Fibroblast of lung (primary cell): ENCODE data around the gene MCEE. TPM values are rescaled to one million over a fixed set of nuclear protein-coding genes. Genes with fewer than 3 reads are reported as not detected.
A peak's percentile ranks its signal among the peaks of the same experiment; 100 is the strongest.

Experiments used
- DNase-seq, 2 donors: peaks; one replicate each; pipeline versions ENCODE4 v3.0.0 to v3.0.0-alpha.2; 2010; ENCODE audit warnings: low read depth in 2 of 2
- H2AFZ ChIP-seq: 2 replicates; pipeline ENCODE4 v1.5.1; 2012; ENCODE audit warnings: low read length, control low read depth, inconsistent platforms
- H3K27ac ChIP-seq: 2 replicates; pipeline ENCODE4 v1.5.1; 2011; ENCODE audit warnings: low read length, control low read depth; ENCODE audit not compliant: insufficient read depth
- H3K27me3 ChIP-seq: 2 replicates; pipeline ENCODE4 v1.5.1; 2011; ENCODE audit warnings: mild to moderate bottlenecking, low read length; ENCODE audit not compliant: control insufficient read depth, insufficient read depth
- H3K36me3 ChIP-seq: 2 replicates; pipeline ENCODE4 v1.5.1; 2011; ENCODE audit warnings: low read length; ENCODE audit not compliant: control insufficient read depth, insufficient read depth
- H3K4me1 ChIP-seq: 2 replicates; pipeline ENCODE4 v1.5.1; 2011; ENCODE audit warnings: low read length; ENCODE audit not compliant: control insufficient read depth, insufficient read depth; ENCODE audit errors: extremely low read depth
- H3K4me2 ChIP-seq: 2 replicates; pipeline ENCODE4 v1.5.1; 2011; ENCODE audit warnings: low read length, control low read depth; ENCODE audit not compliant: insufficient read depth; ENCODE audit errors: extremely low read depth
- H3K4me3 ChIP-seq, 4 experiments: fragments of 200-600 bp in 1 of 4; sonication (generic) in 1 of 4; replicated peaks in 1 of 4; 2 replicates each; pipeline ENCODE4 v1.5.1; 2011 to 2016; ENCODE audit warnings: low read length in 4 of 4, low read depth in 3 of 4, mild to moderate bottlenecking in 3 of 4, control low read depth in 2 of 4, inconsistent platforms in 1 of 4, mixed read lengths in 1 of 4; ENCODE audit not compliant: insufficient read depth in 1 of 4; ENCODE audit errors: control extremely low read depth in 1 of 4
- H3K79me2 ChIP-seq: 2 replicates; pipeline ENCODE4 v1.5.1; 2012; ENCODE audit warnings: mild to moderate bottlenecking, low read length, inconsistent platforms; ENCODE audit not compliant: control insufficient read depth, insufficient read depth
- H3K9ac ChIP-seq: 2 replicates; pipeline ENCODE4 v1.5.1; 2011; ENCODE audit warnings: mild to moderate bottlenecking, low read length, control low read depth; ENCODE audit not compliant: insufficient read depth
- H3K9me3 ChIP-seq: 2 replicates; pipeline ENCODE4 v1.5.1; 2012; ENCODE audit warnings: low read depth, low read length; ENCODE audit not compliant: control insufficient read depth, insufficient read depth
- H4K20me1 ChIP-seq: 2 replicates; pipeline ENCODE4 v1.5.1; 2011; ENCODE audit warnings: low read length; ENCODE audit not compliant: control insufficient read depth, insufficient read depth; ENCODE audit errors: extremely low read depth
- EZH2 ChIP-seq: IDR thresholded peaks from 2 replicates; pipeline ENCODE4 v1.5.1; 2012; ENCODE audit warnings: low read length, control low read depth, mild to moderate bottlenecking; ENCODE audit errors: missing control alignments
- polyA plus RNA-seq, 2 donors: library from polyadenylated mRNA; depleted of rRNA in 1 of 2; stranded (reverse) in 1 of 2; unstranded in 1 of 2; fragments of >200 nt; gene quantifications; 2 replicates each; pipeline ENCODE4 v1.2.1, GENCODE V29; 2011 to 2012; ENCODE audit warnings: missing spikeins in 1 of 2
- total RNA-seq: library from RNA; depleted of rRNA; stranded (reverse); fragments of >200 nt; gene quantifications from 2 replicates; pipeline ENCODE4 v1.2.1, GENCODE V29; 2014
- TF ChIP-seq, protein P1 (sequence below), 2 donors: IDR thresholded peaks in 1 of 2; conservative IDR thresholded peaks in 1 of 2; 1 replicate in 1 of 2; 2 replicates in 1 of 2; pipeline ENCODE4 v1.5.1; 2011 to 2012; ENCODE audit warnings: low read length in 2 of 2, control low read depth in 1 of 2, inconsistent platforms in 1 of 2, low read depth in 1 of 2, mild to moderate bottlenecking in 1 of 2

Gene MCEE
- total and polyA plus RNA-seq, 2 donors (not counting 1 experiment from before 2014, with no cell fraction given), result 18.8 TPM

DNA sequence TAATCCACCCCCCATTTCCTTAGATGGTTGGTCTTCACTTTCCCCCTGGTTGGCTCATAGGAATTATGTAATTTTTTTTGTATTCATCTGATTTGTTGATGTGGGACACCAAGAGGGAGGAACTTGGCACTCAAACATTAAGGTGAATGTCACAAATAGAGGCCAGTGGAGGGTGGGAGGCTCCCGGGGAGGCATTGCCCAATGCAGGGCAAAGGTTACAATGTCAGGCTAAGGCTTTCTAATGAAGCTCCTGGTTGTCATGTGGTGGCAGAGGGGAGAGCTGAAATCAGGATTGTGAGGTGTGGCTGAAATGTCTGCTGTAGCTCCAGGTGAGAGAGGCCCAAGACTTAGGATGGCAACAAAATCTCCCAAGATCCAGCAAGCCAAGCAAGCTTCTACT, 43.1 kb upstream of the MCEE start:
- no peaks in the 10 kb centered on the region for H3K36me3 ChIP-seq
- peaks cover 8% of the 10 kb centered on the region for H3K27me3 ChIP-seq
- DNase-seq, result no peak
- H3K4me3 ChIP-seq, result no peak overlapping the region
- H3K4me1 ChIP-seq, result no peaks in the 10 kb centered on the region
- no peaks in the 10 kb centered on the region for H4K20me1 ChIP-seq
- H2AFZ ChIP-seq, result no peak overlapping the region
- H3K79me2 ChIP-seq, result no peaks in the 10 kb centered on the region
- no peaks in the 10 kb centered on the region for H3K9me3 ChIP-seq
- no peak overlapping the region for H3K27ac ChIP-seq
- H3K9ac ChIP-seq, result no peak overlapping the region
- no peak overlapping the region for H3K4me2 ChIP-seq
- TF ChIP-seq, protein P1, sequence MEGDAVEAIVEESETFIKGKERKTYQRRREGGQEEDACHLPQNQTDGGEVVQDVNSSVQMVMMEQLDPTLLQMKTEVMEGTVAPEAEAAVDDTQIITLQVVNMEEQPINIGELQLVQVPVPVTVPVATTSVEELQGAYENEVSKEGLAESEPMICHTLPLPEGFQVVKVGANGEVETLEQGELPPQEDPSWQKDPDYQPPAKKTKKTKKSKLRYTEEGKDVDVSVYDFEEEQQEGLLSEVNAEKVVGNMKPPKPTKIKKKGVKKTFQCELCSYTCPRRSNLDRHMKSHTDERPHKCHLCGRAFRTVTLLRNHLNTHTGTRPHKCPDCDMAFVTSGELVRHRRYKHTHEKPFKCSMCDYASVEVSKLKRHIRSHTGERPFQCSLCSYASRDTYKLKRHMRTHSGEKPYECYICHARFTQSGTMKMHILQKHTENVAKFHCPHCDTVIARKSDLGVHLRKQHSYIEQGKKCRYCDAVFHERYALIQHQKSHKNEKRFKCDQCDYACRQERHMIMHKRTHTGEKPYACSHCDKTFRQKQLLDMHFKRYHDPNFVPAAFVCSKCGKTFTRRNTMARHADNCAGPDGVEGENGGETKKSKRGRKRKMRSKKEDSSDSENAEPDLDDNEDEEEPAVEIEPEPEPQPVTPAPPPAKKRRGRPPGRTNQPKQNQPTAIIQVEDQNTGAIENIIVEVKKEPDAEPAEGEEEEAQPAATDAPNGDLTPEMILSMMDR (conservative IDR thresholded peaks at IDR 0.05 in 1 of 2, IDR thresholded peaks at IDR 0.05 in 1 of 2; ENCODE audit: low read depth in 1 of 2, low read length in 2 of 2), result no peak
- TF ChIP-seq EZH2, result no peak

DNA sequence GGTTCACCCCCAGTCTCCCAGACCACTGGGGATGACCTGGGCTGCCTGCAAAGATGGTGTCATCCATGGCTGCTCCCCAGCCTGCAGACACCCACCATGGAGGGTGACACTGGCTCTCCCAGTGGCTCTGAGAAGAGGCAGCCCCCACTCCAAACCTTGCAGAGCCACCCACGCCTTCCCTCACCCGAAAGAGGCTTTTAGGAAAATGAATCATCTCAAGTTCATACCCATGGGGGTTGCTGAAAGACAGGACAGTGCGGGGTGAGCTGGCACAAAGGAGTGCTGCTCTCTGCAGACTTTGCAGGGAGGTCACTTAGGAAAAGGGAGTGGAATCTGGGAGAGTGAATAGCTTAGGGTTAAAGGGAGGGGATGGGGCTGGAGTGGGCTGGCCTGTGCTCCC, 36.8 kb upstream of the MCEE start:
- no peak overlapping the region for H3K4me2 ChIP-seq
- no peak overlapping the region for H3K4me3 ChIP-seq
- H4K20me1 ChIP-seq, result no peaks in the 10 kb centered on the region
- peak in 1 of 2 donors; percentile 15 for DNase-seq
- H3K36me3 ChIP-seq, result no peaks in the 10 kb centered on the region
- TF ChIP-seq, protein P1 (conservative IDR thresholded peaks at IDR 0.05 in 1 of 2, IDR thresholded peaks at IDR 0.05 in 1 of 2; ENCODE audit: low read depth in 1 of 2, low read length in 2 of 2), result no peak
- TF ChIP-seq EZH2, result no peak
- no peak overlapping the region for H3K27ac ChIP-seq
- H3K79me2 ChIP-seq, result no peaks in the 10 kb centered on the region
- no peak overlapping the region for H2AFZ ChIP-seq
- no peaks in the 10 kb centered on the region for H3K4me1 ChIP-seq
- H3K9ac ChIP-seq, result no peak overlapping the region
- H3K27me3 ChIP-seq, result peaks cover 2% of the 10 kb centered on the region
- no peaks in the 10 kb centered on the region for H3K9me3 ChIP-seq

DNA sequence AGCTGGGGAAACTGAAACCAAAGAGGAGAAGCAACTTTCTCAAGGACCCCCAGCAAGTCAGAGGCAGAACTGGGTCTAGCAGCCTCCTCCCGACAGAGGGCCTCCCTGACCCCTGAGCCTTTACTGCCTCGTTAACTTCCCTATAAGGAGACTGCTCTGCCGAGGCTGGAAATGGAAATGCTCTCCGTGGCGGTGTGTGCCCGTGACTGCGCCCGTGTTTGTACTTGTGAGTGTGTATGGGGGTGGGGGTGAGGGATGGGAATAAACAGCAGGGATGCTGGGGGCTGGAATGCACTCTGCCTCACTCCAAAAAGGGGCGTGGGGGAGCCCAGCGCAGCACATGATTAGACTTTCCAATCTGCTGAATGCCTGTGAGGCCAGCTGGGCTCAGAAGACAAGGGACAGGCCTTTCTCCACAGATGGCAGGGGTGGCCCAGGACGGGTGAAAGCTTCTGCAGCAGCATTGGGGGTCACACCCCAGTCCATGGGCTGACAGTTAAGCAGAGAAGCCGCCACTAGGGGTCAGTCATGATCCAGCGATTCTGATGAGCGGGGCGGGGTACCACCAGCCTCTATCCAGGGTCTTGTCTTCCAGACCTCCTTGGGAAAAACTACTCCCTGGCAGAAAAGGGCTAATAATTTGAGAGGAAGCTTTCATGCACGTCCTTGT, 27.2 kb upstream of the MCEE start:
- no peak overlapping the region for H3K9ac ChIP-seq
- H3K9me3 ChIP-seq, result no peaks in the 10 kb centered on the region
- H4K20me1 ChIP-seq, result no peaks in the 10 kb centered on the region
- no peaks in the 10 kb centered on the region for H3K79me2 ChIP-seq
- peak; percentile 12 to 28 for DNase-seq
- H3K27ac ChIP-seq, result no peak overlapping the region
- no peaks in the 10 kb centered on the region for H3K4me1 ChIP-seq
- H3K4me2 ChIP-seq, result peak overlapping the region; percentile 68
- peak overlapping the region in 3 of 4 experiments; percentile 6 to 46 (median 29) for H3K4me3 ChIP-seq
- H3K27me3 ChIP-seq, result peaks cover 5% of the 10 kb centered on the region
- peak overlapping the region; percentile 36 for H2AFZ ChIP-seq
- H3K36me3 ChIP-seq, result no peaks in the 10 kb centered on the region
- TF ChIP-seq, protein P1 (conservative IDR thresholded peaks at IDR 0.05 in 1 of 2, IDR thresholded peaks at IDR 0.05 in 1 of 2; ENCODE audit: low read depth in 1 of 2, low read length in 2 of 2), result peak; percentile 59 to 63
- TF ChIP-seq EZH2, result no peak
